ENCODE results near the gene LHFPL3. TPM values are rescaled to one million over a fixed set of nuclear protein-coding genes. Genes with fewer than 3 reads are reported as not detected.

LHFPL3 gene
- total and polyA plus RNA-seq, 2 donors (not counting 1 experiment from before 2014, with no cell fraction given): not detected

- Histone ChIP-seq H2AFZ (ENCODE audit: insufficient read depth, low read depth, low read length, poor library complexity, severe bottlenecking) (no peak overlapping the region), H3K4me1 (ENCODE audit: control insufficient read depth in 2 of 2, insufficient read depth in 2 of 2, low read length in 2 of 2) (no peaks in the 10 kb centered on the region), H3K9ac (ENCODE audit: low read length) (no peak overlapping the region), H3K9me3 (ENCODE audit: control extremely low read depth in 1 of 3, control insufficient read depth in 2 of 3, insufficient read depth in 1 of 3, low read length in 2 of 3) (no peaks in the 10 kb centered on the region), H3K4me3 (ENCODE audit: control extremely low read depth in 1 of 5, extremely low read depth in 1 of 5, insufficient read depth in 1 of 5, low read depth in 2 of 5, low read length in 4 of 5) (no peak overlapping the region), H3K27ac (ENCODE audit: low read length in 2 of 2) (no peak overlapping the region), H3K4me2 (replicated peaks; ENCODE audit: low read depth, low read length, poor library complexity, severe bottlenecking) (no peak overlapping the region), H3K79me2 (ENCODE audit: control insufficient read depth, insufficient read depth, low read length) (no peaks in the 10 kb centered on the region), H3K36me3 (replicated peaks in 1 of 2; ENCODE audit: control extremely low read depth in 1 of 2, control insufficient read depth in 1 of 2, extremely low read depth in 1 of 2, insufficient read depth in 2 of 2, low read length in 1 of 2) (no peaks in the 10 kb centered on the region), H4K20me1 (ENCODE audit: control insufficient read depth, insufficient read depth, low read length, poor library complexity, severe bottlenecking) (no peaks in the 10 kb centered on the region), H3K27me3 (replicated peaks in 1 of 4; ENCODE audit: control extremely low read depth in 1 of 4, control insufficient read depth in 3 of 4, insufficient read depth in 4 of 4, low read length in 3 of 4) (no peaks in the 10 kb centered on the region)
- Mint-ChIP-seq H3K27ac (no peak overlapping the region), H3K27me3 (peaks cover 9% of the 10 kb centered on the region), H3K9me3 (ENCODE audit: insufficient read depth) (no peaks in the 10 kb centered on the region), H3K4me3 (no peak overlapping the region), H3K4me1 (no peaks in the 10 kb centered on the region)
- WGBS (ENCODE audit: insufficient coverage): 52% methylated on average over 4 of the region's 4 CpGs
- POLR2A ChIA-PET: no interaction called here
- DNase-seq (no peak), ATAC-seq (ENCODE audit: low read depth) (no peak)
- CTCF ChIA-PET: no interaction called here
- TF ChIP-seq EZH2 (IDR thresholded peaks at IDR 0.05; ENCODE audit: borderline replicate concordance, insufficient read depth, low read depth, low read length, poor library complexity, severe bottlenecking) (no peak), CTCF (IDR thresholded peaks at IDR 0.05) (no peak)
- intact Hi-C loops (cut with micrococcal nuclease): no loop called here
Measured at GRCh38 chr7:104761892-104762291, 433.5 kb downstream of the LHFPL3 start.

- Histone ChIP-seq H3K36me3 (replicated peaks in 1 of 2; ENCODE audit: control extremely low read depth in 1 of 2, control insufficient read depth in 1 of 2, extremely low read depth in 1 of 2, insufficient read depth in 2 of 2, low read length in 1 of 2) (no peaks in the 10 kb centered on the region), H3K4me1 (ENCODE audit: control insufficient read depth in 2 of 2, insufficient read depth in 2 of 2, low read length in 2 of 2) (no peaks in the 10 kb centered on the region), H3K79me2 (ENCODE audit: control insufficient read depth, insufficient read depth, low read length) (no peaks in the 10 kb centered on the region), H3K9me3 (ENCODE audit: control extremely low read depth in 1 of 3, control insufficient read depth in 2 of 3, insufficient read depth in 1 of 3, low read length in 2 of 3) (no peaks in the 10 kb centered on the region), H3K4me2 (replicated peaks; ENCODE audit: low read depth, low read length, poor library complexity, severe bottlenecking) (no peak overlapping the region), H3K27me3 (replicated peaks in 1 of 4; ENCODE audit: control extremely low read depth in 1 of 4, control insufficient read depth in 3 of 4, insufficient read depth in 4 of 4, low read length in 3 of 4) (no peaks in the 10 kb centered on the region), H3K9ac (ENCODE audit: low read length) (no peak overlapping the region), H3K4me3 (ENCODE audit: control extremely low read depth in 1 of 5, extremely low read depth in 1 of 5, insufficient read depth in 1 of 5, low read depth in 2 of 5, low read length in 4 of 5) (no peak overlapping the region), H4K20me1 (ENCODE audit: control insufficient read depth, insufficient read depth, low read length, poor library complexity, severe bottlenecking) (no peaks in the 10 kb centered on the region), H2AFZ (ENCODE audit: insufficient read depth, low read depth, low read length, poor library complexity, severe bottlenecking) (no peak overlapping the region), H3K27ac (ENCODE audit: low read length in 2 of 2) (no peak overlapping the region)
- H3K27me3 Mint-ChIP-seq: peaks cover 13% of the 10 kb centered on the region
- WGBS (ENCODE audit: insufficient coverage): 13% methylated on average over 3 of the region's 4 CpGs
- intact Hi-C loops (cut with micrococcal nuclease): no loop called here
- no peak for DNase-seq
- ChIA-PET POLR2A (no interaction called here), CTCF (no interaction called here)
- no peak overlapping the region for H3K4me3 Mint-ChIP-seq
- no peaks in the 10 kb centered on the region for H3K4me1 Mint-ChIP-seq
- no peaks in the 10 kb centered on the region for H3K9me3 Mint-ChIP-seq (ENCODE audit: insufficient read depth)
- ATAC-seq (ENCODE audit: low read depth): no peak
- TF ChIP-seq EZH2 (IDR thresholded peaks at IDR 0.05; ENCODE audit: borderline replicate concordance, insufficient read depth, low read depth, low read length, poor library complexity, severe bottlenecking): no peak
- TF ChIP-seq CTCF (IDR thresholded peaks at IDR 0.05): no peak
- H3K27ac Mint-ChIP-seq: no peak overlapping the region
Measured at GRCh38 chr7:104767113-104767512, 438.7 kb downstream of the LHFPL3 start.

Data from B cell (primary cell).